H1 (cell line): ENCODE data around the gene ZFAND6.

Experiments
- CHD1 ChIP-seq: IDR thresholded peaks from 2 replicates; pipeline ENCODE4 v1.6.1; 2012; ENCODE audit warnings: low read depth, low read length, improper control_type of control experiment
- EP300 ChIP-seq, 2 experiments: IDR thresholded peaks; 1 replicate in 1 of 2; 2 replicates in 1 of 2; pipeline ENCODE4 v1.6.1; 2011 to 2012; ENCODE audit warnings: low read depth in 2 of 2, low read length in 2 of 2, mild to moderate bottlenecking in 2 of 2, borderline replicate concordance in 1 of 2, inconsistent platforms in 1 of 2, moderate library complexity in 1 of 2
- PHF8 ChIP-seq: fragments of 200-600 bp; sonication (generic); conservative IDR thresholded peaks from 2 replicates; pipeline ENCODE4 v1.7.1; 2012; ENCODE audit warnings: low read depth, mild to moderate bottlenecking, inconsistent platforms, low read length, moderate library complexity
- POLR2AphosphoS5 ChIP-seq: IDR thresholded peaks from 2 replicates; pipeline ENCODE4 v1.6.1; 2011; ENCODE audit warnings: low read depth, low read length
- RAD21 ChIP-seq, 2 experiments: IDR thresholded peaks in 1 of 2; conservative IDR thresholded peaks in 1 of 2; 2 replicates each; pipeline ENCODE4 v1.6.1; 2011; ENCODE audit warnings: low read depth in 2 of 2, low read length in 2 of 2, improper control_type of control experiment in 1 of 2, inconsistent platforms in 1 of 2, mild to moderate bottlenecking in 1 of 2, moderate library complexity in 1 of 2
- SAP30 ChIP-seq: fragments of 300-600 bp; sonication (generic); IDR thresholded peaks from 2 replicates; pipeline ENCODE4 v1.7.1; 2012; ENCODE audit warnings: low read length, moderate library complexity, mild to moderate bottlenecking, inconsistent platforms; ENCODE audit not compliant: insufficient read depth, insufficient replicate concordance
- TCF12 ChIP-seq: IDR thresholded peaks from 2 replicates; pipeline ENCODE4 v1.6.1; 2011; ENCODE audit warnings: low read depth, mild to moderate bottlenecking, low read length
- TF ChIP-seq, protein P1 (sequence below), 3 experiments: IDR thresholded peaks; 1 replicate in 2 of 3; 2 replicates in 1 of 3; pipeline versions ENCODE4 v1.5.1 to v1.6.1; 2011; ENCODE audit warnings: low read length in 3 of 3, mild to moderate bottlenecking in 3 of 3, inconsistent platforms in 2 of 3, low read depth in 1 of 3, moderate library complexity in 1 of 3; ENCODE audit not compliant: insufficient read depth in 1 of 3; ENCODE audit errors: control extremely low read depth in 1 of 3
- TF ChIP-seq, protein P2 (sequence below): IDR thresholded peaks from 2 replicates; pipeline ENCODE4 v1.6.1; 2012; ENCODE audit warnings: inconsistent platforms

DNA sequence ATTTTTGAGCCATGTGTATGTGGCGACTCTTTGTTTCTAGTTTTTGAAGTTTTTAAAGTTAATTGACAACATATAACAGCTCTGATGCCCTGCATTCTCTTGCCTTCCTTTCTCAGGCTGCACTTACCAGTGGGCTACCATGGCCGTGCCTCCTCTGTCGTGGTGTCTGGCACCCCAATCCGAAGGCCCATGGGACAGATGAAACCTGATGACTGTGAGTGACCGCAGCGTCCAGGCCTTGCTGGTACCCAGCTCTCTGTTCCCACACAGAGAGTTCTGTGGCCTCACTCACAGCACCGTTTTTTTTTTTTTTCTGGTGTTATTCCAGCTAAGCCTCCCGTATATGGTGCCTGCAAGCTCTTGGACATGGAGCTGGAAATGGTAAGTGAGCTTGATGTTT lies 108.5 kb downstream of the ZFAND6 start:
- TF ChIP-seq CHD1 (no peak), EP300 (IDR thresholded peaks at IDR 0.05; ENCODE audit: borderline replicate concordance in 1 of 2, low read depth in 2 of 2, low read length in 2 of 2) (no peak), POLR2AphosphoS5 (no peak), PHF8 (no peak), TCF12 (no peak), RAD21 (IDR thresholded peaks at IDR 0.05 in 1 of 2, conservative IDR thresholded peaks at IDR 0.05 in 1 of 2; ENCODE audit: low read depth in 2 of 2, low read length in 2 of 2) (no peak), SAP30 (no peak)
- TF ChIP-seq, protein P1, sequence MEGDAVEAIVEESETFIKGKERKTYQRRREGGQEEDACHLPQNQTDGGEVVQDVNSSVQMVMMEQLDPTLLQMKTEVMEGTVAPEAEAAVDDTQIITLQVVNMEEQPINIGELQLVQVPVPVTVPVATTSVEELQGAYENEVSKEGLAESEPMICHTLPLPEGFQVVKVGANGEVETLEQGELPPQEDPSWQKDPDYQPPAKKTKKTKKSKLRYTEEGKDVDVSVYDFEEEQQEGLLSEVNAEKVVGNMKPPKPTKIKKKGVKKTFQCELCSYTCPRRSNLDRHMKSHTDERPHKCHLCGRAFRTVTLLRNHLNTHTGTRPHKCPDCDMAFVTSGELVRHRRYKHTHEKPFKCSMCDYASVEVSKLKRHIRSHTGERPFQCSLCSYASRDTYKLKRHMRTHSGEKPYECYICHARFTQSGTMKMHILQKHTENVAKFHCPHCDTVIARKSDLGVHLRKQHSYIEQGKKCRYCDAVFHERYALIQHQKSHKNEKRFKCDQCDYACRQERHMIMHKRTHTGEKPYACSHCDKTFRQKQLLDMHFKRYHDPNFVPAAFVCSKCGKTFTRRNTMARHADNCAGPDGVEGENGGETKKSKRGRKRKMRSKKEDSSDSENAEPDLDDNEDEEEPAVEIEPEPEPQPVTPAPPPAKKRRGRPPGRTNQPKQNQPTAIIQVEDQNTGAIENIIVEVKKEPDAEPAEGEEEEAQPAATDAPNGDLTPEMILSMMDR (IDR thresholded peaks at IDR 0.05; ENCODE audit: control extremely low read depth in 1 of 3, insufficient read depth in 1 of 3, low read depth in 1 of 3, low read length in 3 of 3) = no peak
- TF ChIP-seq, protein P2, sequence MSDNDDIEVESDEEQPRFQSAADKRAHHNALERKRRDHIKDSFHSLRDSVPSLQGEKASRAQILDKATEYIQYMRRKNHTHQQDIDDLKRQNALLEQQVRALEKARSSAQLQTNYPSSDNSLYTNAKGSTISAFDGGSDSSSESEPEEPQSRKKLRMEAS = no peak
